HepG2 (cell line): Measurements from ENCODE around the gene CDK8. TPM values are rescaled to one million over a fixed set of nuclear protein-coding genes. Genes with fewer than 3 reads are reported as not detected.
A peak's percentile ranks its signal among the peaks of the same experiment; 100 is the strongest.

ENCODE experiments used
- ATAC-seq: fragments of 200-7000 bp; cut with Tn5 transposase; 3 replicates; pipeline ENCODE4 v1.9.1; 2020; ENCODE audit warnings: mild to moderate bottlenecking, moderate library complexity
- BruUV-seq: library from RNA; stranded (reverse); fragments of 400-500 nt; replicated peaks from 2 replicates; lab custom pipeline; 2021; lab: Mats Ljungman, UMichigan
- CTCF ChIA-PET: fragments of 300-600 bp; formaldehyde crosslinking; extraction: SDS; loops from one replicate; lab custom pipeline; 2021; ENCODE audit warnings: low total read pairs, inconsistent platforms, low intra/inter-chr PET ratio; lab: Yijun Ruan, JAX
- POLR2A ChIA-PET: fragments of 350-600 bp; sonication (Branson Sonifier 250); formaldehyde crosslinking; loops from one replicate; lab custom pipeline; 2020; ENCODE audit warnings: antibody characterized with exemption, inconsistent platforms; lab: Yijun Ruan, JAX
- DNase-seq: peaks from one replicate; pipeline ENCODE4 v3.0.0-alpha.2; 2015; ENCODE audit warnings: low spot score
- FAIRE-seq: peaks from 3 replicates; lab custom pipeline; 2011; peaks lifted over from hg19 to GRCh38; lab: Jason Lieb, UNC
- H2AFZ ChIP-seq: one replicate; pipeline ENCODE4 v1.6.1; 2011; ENCODE audit warnings: low read length, inconsistent platforms
- H3K27ac ChIP-seq: fragments of 300-600 bp; 3 replicates; pipeline ENCODE4 v1.8.0; 2011; ENCODE audit warnings: mixed run types, mild to moderate bottlenecking, mixed read lengths, low read length, inconsistent platforms; ENCODE audit not compliant: insufficient read depth; ENCODE audit errors: extremely low read length
- H3K27me3 ChIP-seq, 2 experiments: fragments of 200-600 bp in 1 of 2; 2 replicates in 1 of 2; 3 replicates in 1 of 2; pipeline versions ENCODE4 v1.6.0 to v1.8.0; 2011; ENCODE audit warnings: low read length in 2 of 2, mild to moderate bottlenecking in 2 of 2, moderate library complexity in 2 of 2, inconsistent platforms in 1 of 2; ENCODE audit not compliant: insufficient read depth in 2 of 2, control insufficient read depth in 1 of 2
- H3K36me3 ChIP-seq, 2 experiments: fragments of 200-600 bp in 1 of 2; replicated peaks in 1 of 2; 2 replicates in 1 of 2; 3 replicates in 1 of 2; pipeline versions ENCODE4 v1.5.1 to v1.8.0; 2011; ENCODE audit warnings: low read length in 2 of 2, inconsistent platforms in 1 of 2; ENCODE audit not compliant: insufficient read depth in 2 of 2, control insufficient read depth in 1 of 2
- H3K4me1 ChIP-seq: 2 replicates; pipeline ENCODE4 v1.5.1; 2012; ENCODE audit warnings: low read length, inconsistent platforms; ENCODE audit not compliant: insufficient read depth
- H3K4me2 ChIP-seq: 2 replicates; pipeline ENCODE4 v1.6.0; 2011; ENCODE audit warnings: low read depth, low read length, inconsistent platforms
- H3K4me3 ChIP-seq, 3 experiments: fragments of 200-600 bp in 1 of 3; sonication (generic), shearing (Covaris generic) in 1 of 3; replicated peaks in 1 of 3; 2 replicates each; pipeline ENCODE4 v1.5.1; 2011 to 2016; ENCODE audit warnings: low read length in 3 of 3, inconsistent platforms in 2 of 3, low read depth in 2 of 3, mild to moderate bottlenecking in 2 of 3, control low read depth in 1 of 3, mixed read lengths in 1 of 3; ENCODE audit not compliant: insufficient read depth in 1 of 3
- H3K79me2 ChIP-seq: one replicate; pipeline ENCODE4 v1.6.1; 2011; ENCODE audit warnings: low read length, inconsistent platforms; ENCODE audit not compliant: insufficient read depth
- H3K9ac ChIP-seq: 2 replicates; pipeline ENCODE4 v1.6.0; 2011; ENCODE audit warnings: mild to moderate bottlenecking, low read depth, low read length, inconsistent platforms; ENCODE audit not compliant: insufficient read depth
- H3K9me3 ChIP-seq: 2 replicates; pipeline ENCODE4 v1.5.1; 2012; ENCODE audit warnings: mild to moderate bottlenecking, low read length
- H4K20me1 ChIP-seq: 2 replicates; pipeline ENCODE4 v1.6.0; 2011; ENCODE audit warnings: inconsistent platforms, mild to moderate bottlenecking, low read length, moderate library complexity; ENCODE audit not compliant: insufficient read depth
- ARHGAP35 ChIP-seq: sonication (generic); formaldehyde crosslinking; IDR thresholded peaks from 2 replicates; pipeline ENCODE4 v1.9.0; 2022; ENCODE audit warnings: mild to moderate bottlenecking, inconsistent platforms, moderate library complexity, missing genetic modification reagents, borderline replicate concordance
- ARID2 ChIP-seq: sonication (generic); formaldehyde crosslinking; IDR thresholded peaks from 2 replicates; pipeline ENCODE4 v1.8.1; 2022; ENCODE audit warnings: mild to moderate bottlenecking, missing genetic modification reagents, borderline replicate concordance
- BRD4 ChIP-seq: sonication (generic); formaldehyde crosslinking; IDR thresholded peaks from 2 replicates; pipeline ENCODE4 v1.4.0; 2020; ENCODE audit warnings: missing genetic modification reagents
- ETV5 ChIP-seq: IDR thresholded peaks from 2 replicates; pipeline ENCODE4 v1.6.1; 2018; ENCODE audit warnings: missing biosample characterization, missing genetic modification reagents, inconsistent platforms, borderline replicate concordance
- HIVEP1 ChIP-seq: sonication (generic); formaldehyde crosslinking; IDR thresholded peaks from 2 replicates; pipeline ENCODE4 v1.4.0; 2020; ENCODE audit warnings: mild to moderate bottlenecking, missing genetic modification reagents
- JUNB ChIP-seq: sonication (generic); formaldehyde crosslinking; IDR thresholded peaks from 2 replicates; pipeline ENCODE4 v1.8.0; 2022; ENCODE audit warnings: missing genetic modification reagents, mild to moderate bottlenecking, borderline replicate concordance
- MAFF ChIP-seq: IDR thresholded peaks from 2 replicates; pipeline ENCODE4 v1.6.1; 2011; ENCODE audit warnings: low read depth, low read length, improper control_type of control experiment
- MAFK ChIP-seq, 2 experiments: IDR thresholded peaks in 1 of 2; conservative IDR thresholded peaks in 1 of 2; 2 replicates each; pipeline ENCODE4 v1.6.1; 2011; ENCODE audit warnings: improper control_type of control experiment in 2 of 2, low read length in 2 of 2
- PRDM15 ChIP-seq: sonication (generic); formaldehyde crosslinking; IDR thresholded peaks from 2 replicates; pipeline ENCODE4 v1.4.0; 2020; ENCODE audit warnings: missing genetic modification reagents
- PRMT3 ChIP-seq: sonication (generic); formaldehyde crosslinking; IDR thresholded peaks from 2 replicates; pipeline ENCODE4 v1.8.1; 2022; ENCODE audit warnings: low read depth, mild to moderate bottlenecking, moderate library complexity, missing genetic modification reagents, borderline replicate concordance
- SIX4 ChIP-seq: sonication (generic); formaldehyde crosslinking; IDR thresholded peaks from 2 replicates; pipeline ENCODE4 v1.4.0; 2020; ENCODE audit warnings: missing genetic modification reagents
- SMAD9 ChIP-seq: sonication (generic); formaldehyde crosslinking; IDR thresholded peaks from 2 replicates; pipeline ENCODE4 v1.5.1; 2020; ENCODE audit warnings: mild to moderate bottlenecking, missing genetic modification reagents
- SRF ChIP-seq: IDR thresholded peaks from 2 replicates; pipeline ENCODE4 v1.6.1; 2011; ENCODE audit warnings: mild to moderate bottlenecking, low read depth, low read length, moderate library complexity
- TRAFD1 ChIP-seq: sonication (generic); formaldehyde crosslinking; IDR thresholded peaks from 2 replicates; pipeline ENCODE4 v1.5.1; 2020; ENCODE audit warnings: missing genetic modification reagents, mild to moderate bottlenecking, borderline replicate concordance
- ZBTB21 ChIP-seq: sonication (generic); formaldehyde crosslinking; IDR thresholded peaks from 2 replicates; pipeline ENCODE4 v1.4.0; 2020; ENCODE audit warnings: missing genetic modification reagents
- ZNF788 ChIP-seq: sonication (generic); formaldehyde crosslinking; IDR thresholded peaks from 2 replicates; pipeline ENCODE4 v1.5.0; 2020; ENCODE audit warnings: mild to moderate bottlenecking, missing genetic modification reagents, borderline replicate concordance
- WGBS: methylation state at CpG from one replicate; pipeline ENCODE4 v1.1.6; 2017; ENCODE audit warnings: low lambda C conversion rate; 5-methylcytosine and 5-hydroxymethylcytosine counted together
- in situ Hi-C: cut with HindIII; loops from 2 replicates; pipeline ENCODE4 v1.10.0; 2017; ENCODE audit warnings: low pct_unique_long_range_greater_than_20kb; ENCODE audit not compliant: extremely low pct_ligation_motif_present
- intact Hi-C: fragments of 100-400 bp; cut with micrococcal nuclease; formaldehyde crosslinking; loops from one replicate; pipeline ENCODE4 v1.10.0; 2022; ENCODE audit not compliant: unreplicated experiment
- polyA plus RNA-seq, 8 experiments: library from polyadenylated mRNA; depleted of rRNA in 3 of 8; stranded (reverse) in 7 of 8; unstranded in 1 of 8; fragments of >200 nt; fragmentation: Illumina TruSeq in 4 of 8; extraction: Trizol in 4 of 8; gene quantifications; 2 replicates each; pipeline versions ENCODE4 v1.2.1 to v1.2.3, GENCODE V29; 2011 to 2016; ENCODE audit warnings: low read depth in 4 of 8, missing spikeins in 1 of 8, mixed read lengths in 1 of 8; ENCODE audit not compliant: insufficient read depth in 1 of 8
- total RNA-seq, 5 experiments: library from RNA; depleted of rRNA; stranded (reverse); fragments of >200 nt; fragmentation: Illumina TruSeq; extraction: Trizol; gene quantifications; 2 replicates each; pipeline ENCODE4 v1.2.3, GENCODE V29; 2016; ENCODE audit warnings: low read depth in 1 of 5

The CDK8 gene
- total and polyA plus RNA-seq, 2 of the 13 experiments (the other 11 are each of a cell fraction or from before 2014, with no cell fraction given) = 15.8 to 16.4 TPM

- ATAC-seq (no peak), FAIRE-seq (no peak), DNase-seq (no peak)
- intact Hi-C loops (no loop called here), in situ Hi-C loops (no loop called here)
- H3K9me3 ChIP-seq = no peaks in the 10 kb centered on the region
- ChIA-PET CTCF (no interaction called here), POLR2A (no interaction called here)
- H2AFZ ChIP-seq = no peak overlapping the region
- BruUV-seq = no TSS peak
- 88% methylated on average over 1 of the region's 1 CpG for WGBS
- no peak overlapping the region for H3K27ac ChIP-seq
- no peak overlapping the region for H3K4me2 ChIP-seq
- H3K4me3 ChIP-seq = no peak overlapping the region
- H3K9ac ChIP-seq = no peak overlapping the region
- H3K27me3 ChIP-seq = no peaks in the 10 kb centered on the region
- TF ChIP-seq SRF (no peak), SIX4 (no peak), MAFK (conservative IDR thresholded peaks at IDR 0.05 in 1 of 2, IDR thresholded peaks at IDR 0.05 in 1 of 2; ENCODE audit: low read length in 2 of 2) (peak in 1 of 2 experiments; percentile 62; a peak in 2 of 4 replicates), TRAFD1 (CRISPR knock-in tag) (no peak), BRD4 (CRISPR knock-in tag) (no peak), JUNB (CRISPR knock-in tag) (no peak), ARHGAP35 (CRISPR knock-in tag) (no peak), PRMT3 (CRISPR knock-in tag) (no peak), ZNF788 (no peak), SMAD9 (CRISPR knock-in tag) (no peak), MAFF (peak; percentile 44), PRDM15 (CRISPR knock-in tag) (no peak), ZBTB21 (CRISPR knock-in tag) (no peak), HIVEP1 (CRISPR knock-in tag) (no peak), ETV5 (CRISPR knock-in tag) (no peak), ARID2 (CRISPR knock-in tag) (no peak)
- no peaks in the 10 kb centered on the region for H3K4me1 ChIP-seq
- H4K20me1 ChIP-seq = no peaks in the 10 kb centered on the region
- peaks cover 2 to 13% of the 10 kb centered on the region in 2 experiments; a peak in 3 of 5 replicates for H3K36me3 ChIP-seq
- no peaks in the 10 kb centered on the region for H3K79me2 ChIP-seq
Measured at GRCh38 chr13:26384587-26384986, 130.7 kb downstream of the CDK8 start.
